Mesenchymal stem cell (in vitro differentiated cells and primary cell): ENCODE results near the gene KDM4C.

Experiments
- DNase-seq: peaks from one replicate; pipeline ENCODE4 v3.0.0-alpha.2; 2013
- H2AFZ ChIP-seq: one replicate; pipeline ENCODE4 v1.6.1; 2013; ENCODE audit warnings: low read depth, mild to moderate bottlenecking, control low read depth, inconsistent platforms, low read length, moderate library complexity
- H2AK5ac ChIP-seq: 2 replicates; pipeline ENCODE4 v1.6.1; 2013; ENCODE audit warnings: low read length, moderate library complexity, mild to moderate bottlenecking, inconsistent platforms; ENCODE audit not compliant: severe bottlenecking
- H2BK120ac ChIP-seq: one replicate; pipeline ENCODE4 v1.6.1; 2013; ENCODE audit warnings: low read depth, mild to moderate bottlenecking, inconsistent platforms, low read length, moderate library complexity
- H2BK12ac ChIP-seq, 2 experiments: one replicate each; pipeline ENCODE4 v1.6.1; 2013; ENCODE audit warnings: inconsistent platforms in 2 of 2, low read length in 2 of 2, mild to moderate bottlenecking in 2 of 2, moderate library complexity in 2 of 2, control low read depth in 1 of 2
- H2BK15ac ChIP-seq: one replicate; pipeline ENCODE4 v1.6.1; 2013; ENCODE audit warnings: mild to moderate bottlenecking, low read depth, inconsistent platforms; ENCODE audit not compliant: poor library complexity, severe bottlenecking
- H2BK5ac ChIP-seq: 2 replicates; pipeline ENCODE4 v1.6.1; 2013; ENCODE audit warnings: low read depth, mild to moderate bottlenecking, low read length, control low read depth, inconsistent platforms; ENCODE audit not compliant: poor library complexity, severe bottlenecking
- H3K14ac ChIP-seq, 2 experiments: one replicate each; pipeline ENCODE4 v1.6.1; 2013; ENCODE audit warnings: inconsistent platforms in 2 of 2, low read length in 2 of 2, control low read depth in 1 of 2, mild to moderate bottlenecking in 1 of 2, moderate library complexity in 1 of 2
- H3K18ac ChIP-seq, 2 experiments: one replicate each; pipeline ENCODE4 v1.6.1; 2013; ENCODE audit warnings: inconsistent platforms in 2 of 2, low read length in 2 of 2, control low read depth in 1 of 2, low read depth in 1 of 2, mild to moderate bottlenecking in 1 of 2
- H3K23ac ChIP-seq, 2 experiments: one replicate each; pipeline ENCODE4 v1.6.1; 2013; ENCODE audit warnings: inconsistent platforms in 2 of 2, low read length in 2 of 2, mild to moderate bottlenecking in 2 of 2, moderate library complexity in 2 of 2, control low read depth in 1 of 2
- H3K27ac ChIP-seq: 2 replicates; pipeline ENCODE4 v1.5.1; 2013; ENCODE audit warnings: mild to moderate bottlenecking, moderate library complexity, low read length, control low read depth, inconsistent platforms; ENCODE audit not compliant: poor library complexity, severe bottlenecking
- H3K27me3 ChIP-seq, 2 experiments: 2 replicates each; pipeline versions ENCODE4 v1.6.1 to v1.7.0; 2013; ENCODE audit warnings: low read length in 2 of 2, mild to moderate bottlenecking in 2 of 2, moderate library complexity in 2 of 2, control low read depth in 1 of 2, inconsistent platforms in 1 of 2; ENCODE audit not compliant: control insufficient read depth in 1 of 2, insufficient read depth in 1 of 2
- H3K36me3 ChIP-seq, 2 experiments: 2 replicates each; pipeline versions ENCODE4 v1.6.1 to v1.7.0; 2013; ENCODE audit warnings: low read length in 2 of 2, control low read depth in 1 of 2, inconsistent platforms in 1 of 2, low read depth in 1 of 2, mild to moderate bottlenecking in 1 of 2; ENCODE audit not compliant: insufficient read depth in 2 of 2, control insufficient read depth in 1 of 2
- H3K4ac ChIP-seq, 2 experiments: one replicate each; pipeline ENCODE4 v1.6.1; 2013; ENCODE audit warnings: inconsistent platforms in 2 of 2, low read length in 2 of 2, mild to moderate bottlenecking in 2 of 2, moderate library complexity in 2 of 2, control low read depth in 1 of 2, low read depth in 1 of 2
- H3K4me1 ChIP-seq: 2 replicates; pipeline ENCODE4 v1.6.1; 2013; ENCODE audit warnings: low read depth, low read length, control low read depth; ENCODE audit not compliant: control insufficient read depth, insufficient read depth
- H3K4me2 ChIP-seq: 2 replicates; pipeline ENCODE4 v1.6.1; 2013; ENCODE audit warnings: low read length, mild to moderate bottlenecking, inconsistent platforms; ENCODE audit not compliant: poor library complexity, severe bottlenecking
- H3K4me3 ChIP-seq, 2 experiments: 2 replicates each; pipeline versions ENCODE4 v1.5.1 to v1.7.0; 2013; ENCODE audit warnings: low read length in 2 of 2, mild to moderate bottlenecking in 2 of 2, control low read depth in 1 of 2, low read depth in 1 of 2; ENCODE audit not compliant: insufficient read depth in 1 of 2
- H3K79me1 ChIP-seq: replicated peaks from 2 replicates; pipeline ENCODE4 v1.6.1; 2013; ENCODE audit warnings: mild to moderate bottlenecking, control low read depth, low read length, inconsistent platforms; ENCODE audit not compliant: poor library complexity, severe bottlenecking
- H3K9ac ChIP-seq: 2 replicates; pipeline ENCODE4 v1.7.0; 2013; ENCODE audit warnings: mild to moderate bottlenecking, low read length, moderate library complexity
- H3K9me3 ChIP-seq: 2 replicates; pipeline ENCODE4 v1.7.0; 2013; ENCODE audit warnings: mild to moderate bottlenecking, low read length; ENCODE audit not compliant: control insufficient read depth
- H4K8ac ChIP-seq: one replicate; pipeline ENCODE4 v1.6.1; 2013; ENCODE audit warnings: inconsistent platforms, mild to moderate bottlenecking, low read length, moderate library complexity
- H4K91ac ChIP-seq: one replicate; pipeline ENCODE4 v1.6.1; 2013; ENCODE audit warnings: mild to moderate bottlenecking, low read length, inconsistent platforms
- WGBS: methylation state at CpG from one replicate; pipeline ENCODE4 v1.1.7; 2013; ENCODE audit warnings: mixed read lengths; 5-methylcytosine and 5-hydroxymethylcytosine counted together

KDM4C gene

DNA sequence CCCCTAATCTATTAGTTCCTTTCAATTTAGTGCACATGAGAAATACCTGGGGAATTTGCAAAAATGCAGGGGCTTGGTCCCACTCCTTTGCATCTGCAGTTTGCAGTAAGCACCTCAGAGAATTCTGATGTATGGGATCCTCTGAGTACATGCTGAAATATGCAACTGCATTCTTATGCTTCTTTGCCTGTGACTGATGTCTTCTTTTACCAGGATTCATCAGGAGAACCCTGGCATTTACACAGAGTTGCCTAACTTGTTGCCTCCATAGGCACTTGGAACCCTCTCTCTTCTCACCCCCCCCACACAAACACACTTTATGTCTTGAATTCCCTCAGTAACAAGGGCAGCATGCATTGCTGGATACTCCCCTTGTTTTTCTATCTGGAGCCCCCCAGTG, 173.1 kb downstream of the KDM4C start:
- Histone ChIP-seq H3K27me3 (no peaks in the 10 kb centered on the region), H3K4me1 (peaks cover 8% of the 10 kb centered on the region), H3K14ac (no peak overlapping the region), H3K9ac (no peak overlapping the region), H3K9me3 (no peaks in the 10 kb centered on the region), H3K27ac (peak overlapping the region; percentile 10), H3K4me2 (no peak overlapping the region), H2BK12ac (no peak overlapping the region), H4K91ac (no peak overlapping the region), H3K4ac (no peak overlapping the region), H3K18ac (no peak overlapping the region), H3K36me3 (peaks cover 0 to 5% of the 10 kb centered on the region in 2 experiments), H2AFZ (no peak overlapping the region), H4K8ac (no peak overlapping the region), H2BK5ac (no peak overlapping the region), H3K4me3 (no peak overlapping the region), H2AK5ac (no peak overlapping the region), H2BK15ac (no peak overlapping the region), H3K79me1 (peaks cover 9% of the 10 kb centered on the region), H2BK120ac (no peak overlapping the region), H3K23ac (no peak overlapping the region)
- DNase-seq = peak; percentile 46

DNA sequence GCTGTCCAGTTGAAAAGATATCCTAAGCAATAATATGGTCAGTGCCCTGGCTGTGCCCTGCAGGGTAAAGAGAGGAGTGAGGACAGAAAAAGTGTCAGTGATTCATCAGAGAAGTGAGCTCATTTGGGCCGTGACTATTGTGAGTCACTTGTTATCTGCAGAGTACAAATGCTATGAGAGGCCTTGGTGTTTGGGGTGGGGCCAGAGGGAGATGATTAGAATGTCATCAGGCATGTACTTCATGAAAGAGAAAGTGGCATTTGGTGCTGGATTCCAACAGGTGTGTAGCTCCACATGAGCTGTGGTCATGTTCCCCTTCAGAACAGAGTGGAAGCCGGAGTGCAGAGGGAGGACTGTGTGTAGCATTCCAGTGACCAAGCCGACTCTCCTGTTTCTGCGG, 174.1 kb downstream of the KDM4C start:
- Histone ChIP-seq H4K91ac (no peak overlapping the region), H4K8ac (peak overlapping the region; percentile 10), H2BK15ac (no peak overlapping the region), H3K27me3 (no peaks in the 10 kb centered on the region), H2AFZ (no peak overlapping the region), H3K4me3 (peak overlapping the region in 1 of 2 experiments; percentile 52), H3K27ac (no peak overlapping the region), H3K18ac (no peak overlapping the region), H2BK120ac (no peak overlapping the region), H2AK5ac (no peak overlapping the region), H3K14ac (no peak overlapping the region), H2BK5ac (no peak overlapping the region), H3K9ac (no peak overlapping the region), H3K36me3 (peaks cover 0 to 5% of the 10 kb centered on the region in 2 experiments), H3K4me2 (no peak overlapping the region), H3K23ac (no peak overlapping the region), H3K79me1 (peaks cover 9% of the 10 kb centered on the region), H3K9me3 (no peaks in the 10 kb centered on the region), H3K4ac (no peak overlapping the region), H3K4me1 (peaks cover 8% of the 10 kb centered on the region), H2BK12ac (no peak overlapping the region)
- 58% methylated on average over 4 of the region's 4 CpGs for WGBS
- peak; percentile 51 for DNase-seq

DNA sequence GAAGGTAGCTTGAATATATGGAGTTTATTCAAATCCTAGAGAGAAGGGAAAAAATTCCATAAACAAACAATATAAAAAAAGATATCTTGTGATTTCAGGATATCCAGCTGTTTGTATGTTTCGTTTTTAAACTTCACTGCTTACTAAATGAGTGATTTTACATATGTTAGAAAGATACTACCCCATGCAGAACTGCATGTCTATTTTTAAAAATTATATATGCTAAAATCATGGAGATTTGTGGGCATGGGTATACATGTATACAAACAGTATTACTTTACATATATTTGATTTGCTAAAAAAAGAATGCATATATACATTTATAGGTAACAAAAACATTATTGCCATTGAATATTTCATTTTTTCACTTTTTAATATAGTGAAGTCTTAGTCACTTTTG, 178.3 kb downstream of the KDM4C start:
- no peak overlapping the region for H3K9ac ChIP-seq
- H3K4ac ChIP-seq = no peak overlapping the region
- no peak overlapping the region for H3K4me2 ChIP-seq
- H3K79me1 ChIP-seq = no peaks in the 10 kb centered on the region
- no peak overlapping the region for H4K91ac ChIP-seq
- H3K9me3 ChIP-seq = no peaks in the 10 kb centered on the region
- H2BK120ac ChIP-seq = no peak overlapping the region
- no CpG with 5 or more reads among the region's 1 CpG for WGBS
- no peak overlapping the region for H3K4me3 ChIP-seq
- no peak overlapping the region for H2BK15ac ChIP-seq
- no peak overlapping the region for H2AFZ ChIP-seq
- no peak overlapping the region for H3K14ac ChIP-seq
- H3K27me3 ChIP-seq = no peaks in the 10 kb centered on the region
- H2BK12ac ChIP-seq = no peak overlapping the region
- H3K23ac ChIP-seq = no peak overlapping the region
- no peak overlapping the region for H3K27ac ChIP-seq
- H3K36me3 ChIP-seq = no peaks in the 10 kb centered on the region
- H2AK5ac ChIP-seq = no peak overlapping the region
- H3K4me1 ChIP-seq = peaks cover 15% of the 10 kb centered on the region
- H2BK5ac ChIP-seq = no peak overlapping the region
- H3K18ac ChIP-seq = no peak overlapping the region
- H4K8ac ChIP-seq = no peak overlapping the region
- no peak for DNase-seq

DNA sequence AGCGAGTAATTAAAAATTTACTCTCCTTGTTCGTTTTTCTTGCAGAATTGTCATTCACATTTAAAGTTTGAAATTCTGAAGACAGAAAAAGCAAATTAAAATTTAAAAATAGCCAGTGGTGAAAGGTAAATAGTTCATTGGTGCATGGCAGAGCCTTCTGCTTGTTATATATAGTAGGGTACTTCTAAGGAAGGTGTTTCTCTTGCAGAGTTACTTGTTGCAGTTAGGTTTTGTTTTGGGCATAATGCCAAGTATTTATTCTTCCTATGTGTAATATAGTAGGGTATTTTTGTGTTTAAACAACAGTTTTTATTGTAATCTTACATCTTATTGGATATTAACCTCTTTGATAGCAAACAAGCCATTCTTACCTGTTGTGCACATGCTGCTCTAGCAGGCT, 179.4 kb downstream of the KDM4C start:
- H3K4me1 ChIP-seq = peaks cover 12% of the 10 kb centered on the region
- H3K79me1 ChIP-seq = peaks cover 3% of the 10 kb centered on the region
- H3K27ac ChIP-seq = peak overlapping the region; percentile 93
- H2BK120ac ChIP-seq = no peak overlapping the region
- no peak overlapping the region for H3K18ac ChIP-seq
- H3K4ac ChIP-seq = no peak overlapping the region
- H3K36me3 ChIP-seq = no peaks in the 10 kb centered on the region
- no peak overlapping the region for H3K14ac ChIP-seq
- H3K27me3 ChIP-seq = no peaks in the 10 kb centered on the region
- no peak overlapping the region for H4K8ac ChIP-seq
- WGBS = 100% methylated on average over 2 of the region's 2 CpGs
- H3K23ac ChIP-seq = no peak overlapping the region
- no peak overlapping the region for H2BK12ac ChIP-seq
- no peak overlapping the region for H3K9ac ChIP-seq
- DNase-seq = no peak
- no peak overlapping the region for H2AK5ac ChIP-seq
- no peak overlapping the region for H2BK5ac ChIP-seq
- no peak overlapping the region for H3K4me3 ChIP-seq
- H4K91ac ChIP-seq = no peak overlapping the region
- H3K9me3 ChIP-seq = no peaks in the 10 kb centered on the region
- no peak overlapping the region for H3K4me2 ChIP-seq
- H2BK15ac ChIP-seq = no peak overlapping the region
- H2AFZ ChIP-seq = no peak overlapping the region
